ENCODE data around the gene DNAJB8.

Gene DNAJB8

GRCh38 chr3:128452678-128453275, 13.9 kb downstream of the DNAJB8 start:
- H2BK120ac ChIP-seq (ENCODE audit: low read depth, low read length), result no peak overlapping the region
- no peak overlapping the region for H2BK15ac ChIP-seq (ENCODE audit: low read depth, poor library complexity, severe bottlenecking)
- no peak overlapping the region for H2BK5ac ChIP-seq (ENCODE audit: low read depth, low read length, poor library complexity, severe bottlenecking)
- no peak overlapping the region for H3K18ac ChIP-seq (ENCODE audit: low read depth in 1 of 2, low read length in 2 of 2)
- no peak for DNase-seq
- H2BK12ac ChIP-seq (ENCODE audit: low read length in 2 of 2), result no peak overlapping the region
- no peak overlapping the region for H3K9ac ChIP-seq (ENCODE audit: low read length)
- 81% methylated on average over 21 of the region's 21 CpGs for WGBS
- H3K4me2 ChIP-seq (ENCODE audit: low read length, poor library complexity, severe bottlenecking), result no peak overlapping the region
- no peak overlapping the region for H3K14ac ChIP-seq (ENCODE audit: low read length in 2 of 2)
- H3K27ac ChIP-seq (ENCODE audit: low read length, poor library complexity, severe bottlenecking), result no peak overlapping the region
- no peak overlapping the region for H2AFZ ChIP-seq (ENCODE audit: low read depth, low read length)
- H3K36me3 ChIP-seq (ENCODE audit: control insufficient read depth in 1 of 2, insufficient read depth in 2 of 2, low read depth in 1 of 2, low read length in 2 of 2), result no peaks in the 10 kb centered on the region
- no peak overlapping the region for H3K4me3 ChIP-seq (ENCODE audit: insufficient read depth in 1 of 2, low read depth in 1 of 2, low read length in 2 of 2)
- no peak overlapping the region for H4K91ac ChIP-seq (ENCODE audit: low read length)
- no peak overlapping the region for H3K4ac ChIP-seq (ENCODE audit: low read depth in 1 of 2, low read length in 2 of 2)
- no peaks in the 10 kb centered on the region for H3K4me1 ChIP-seq (ENCODE audit: control insufficient read depth, insufficient read depth, low read depth, low read length)
- no peak overlapping the region for H4K8ac ChIP-seq (ENCODE audit: low read length)
- H2AK5ac ChIP-seq (ENCODE audit: low read length, severe bottlenecking), result no peak overlapping the region
- peaks cover 84 to 90% of the 10 kb centered on the region in 2 experiments for H3K27me3 ChIP-seq (ENCODE audit: control insufficient read depth in 1 of 2, insufficient read depth in 1 of 2, low read length in 2 of 2)
- H3K9me3 ChIP-seq (ENCODE audit: control insufficient read depth, low read length), result no peaks in the 10 kb centered on the region
- no peaks in the 10 kb centered on the region for H3K79me1 ChIP-seq (replicated peaks; ENCODE audit: low read length, poor library complexity, severe bottlenecking)
- H3K23ac ChIP-seq (ENCODE audit: low read length in 2 of 2), result no peak overlapping the region

- H3K9me3 ChIP-seq (ENCODE audit: control insufficient read depth, low read length), result no peaks in the 10 kb centered on the region
- no peak overlapping the region for H3K27ac ChIP-seq (ENCODE audit: low read length, poor library complexity, severe bottlenecking)
- H3K36me3 ChIP-seq (ENCODE audit: control insufficient read depth in 1 of 2, insufficient read depth in 2 of 2, low read depth in 1 of 2, low read length in 2 of 2), result no peaks in the 10 kb centered on the region
- H3K4me3 ChIP-seq (ENCODE audit: insufficient read depth in 1 of 2, low read depth in 1 of 2, low read length in 2 of 2), result no peak overlapping the region
- H2BK15ac ChIP-seq (ENCODE audit: low read depth, poor library complexity, severe bottlenecking), result no peak overlapping the region
- no peak overlapping the region for H2BK120ac ChIP-seq (ENCODE audit: low read depth, low read length)
- no peak overlapping the region for H3K9ac ChIP-seq (ENCODE audit: low read length)
- H3K79me1 ChIP-seq (replicated peaks; ENCODE audit: low read length, poor library complexity, severe bottlenecking), result no peaks in the 10 kb centered on the region
- H4K8ac ChIP-seq (ENCODE audit: low read length), result no peak overlapping the region
- H3K18ac ChIP-seq (ENCODE audit: low read depth in 1 of 2, low read length in 2 of 2), result no peak overlapping the region
- H2AK5ac ChIP-seq (ENCODE audit: low read length, severe bottlenecking), result no peak overlapping the region
- no peaks in the 10 kb centered on the region for H3K4me1 ChIP-seq (ENCODE audit: control insufficient read depth, insufficient read depth, low read depth, low read length)
- no peak overlapping the region for H2BK12ac ChIP-seq (ENCODE audit: low read length in 2 of 2)
- H3K4ac ChIP-seq (ENCODE audit: low read depth in 1 of 2, low read length in 2 of 2), result no peak overlapping the region
- no peak overlapping the region for H3K4me2 ChIP-seq (ENCODE audit: low read length, poor library complexity, severe bottlenecking)
- H2AFZ ChIP-seq (ENCODE audit: low read depth, low read length), result no peak overlapping the region
- no peak for DNase-seq
- no peak overlapping the region for H2BK5ac ChIP-seq (ENCODE audit: low read depth, low read length, poor library complexity, severe bottlenecking)
- peaks cover 84 to 90% of the 10 kb centered on the region in 2 experiments for H3K27me3 ChIP-seq (ENCODE audit: control insufficient read depth in 1 of 2, insufficient read depth in 1 of 2, low read length in 2 of 2)
- 84% methylated on average over 9 of the region's 9 CpGs for WGBS
- H3K23ac ChIP-seq (ENCODE audit: low read length in 2 of 2), result no peak overlapping the region
- H4K91ac ChIP-seq (ENCODE audit: low read length), result no peak overlapping the region
- H3K14ac ChIP-seq (ENCODE audit: low read length in 2 of 2), result peak overlapping the region in 1 of 2 experiments; percentile 29
Observed at GRCh38 chr3:128452120-128452519, 14.6 kb downstream of the DNAJB8 start.

- Histone ChIP-seq H3K4me2 (ENCODE audit: low read length, poor library complexity, severe bottlenecking) (no peak overlapping the region), H2BK15ac (ENCODE audit: low read depth, poor library complexity, severe bottlenecking) (no peak overlapping the region), H3K4me3 (ENCODE audit: insufficient read depth in 1 of 2, low read depth in 1 of 2, low read length in 2 of 2) (no peak overlapping the region), H2BK12ac (ENCODE audit: low read length in 2 of 2) (no peak overlapping the region), H3K4ac (ENCODE audit: low read depth in 1 of 2, low read length in 2 of 2) (no peak overlapping the region), H3K23ac (ENCODE audit: low read length in 2 of 2) (no peak overlapping the region), H2BK120ac (ENCODE audit: low read depth, low read length) (no peak overlapping the region), H3K9me3 (ENCODE audit: control insufficient read depth, low read length) (no peaks in the 10 kb centered on the region), H2AK5ac (ENCODE audit: low read length, severe bottlenecking) (no peak overlapping the region), H4K8ac (ENCODE audit: low read length) (no peak overlapping the region), H2AFZ (ENCODE audit: low read depth, low read length) (no peak overlapping the region), H3K4me1 (ENCODE audit: control insufficient read depth, insufficient read depth, low read depth, low read length) (no peaks in the 10 kb centered on the region), H4K91ac (ENCODE audit: low read length) (no peak overlapping the region), H3K18ac (ENCODE audit: low read depth in 1 of 2, low read length in 2 of 2) (no peak overlapping the region), H3K27ac (ENCODE audit: low read length, poor library complexity, severe bottlenecking) (no peak overlapping the region), H3K27me3 (ENCODE audit: control insufficient read depth in 1 of 2, insufficient read depth in 1 of 2, low read length in 2 of 2) (peaks cover 67 to 71% of the 10 kb centered on the region in 2 experiments), H3K36me3 (ENCODE audit: control insufficient read depth in 1 of 2, insufficient read depth in 2 of 2, low read depth in 1 of 2, low read length in 2 of 2) (no peaks in the 10 kb centered on the region), H2BK5ac (ENCODE audit: low read depth, low read length, poor library complexity, severe bottlenecking) (no peak overlapping the region), H3K79me1 (replicated peaks; ENCODE audit: low read length, poor library complexity, severe bottlenecking) (no peaks in the 10 kb centered on the region), H3K14ac (ENCODE audit: low read length in 2 of 2) (no peak overlapping the region), H3K9ac (ENCODE audit: low read length) (no peak overlapping the region)
- no peak for DNase-seq
- WGBS, result 91% methylated on average over 5 of the region's 6 CpGs
Observed at GRCh38 chr3:128449111-128449638, 17.5 kb downstream of the DNAJB8 start.

GRCh38 chr3:128448491-128448890, 18.2 kb downstream of the DNAJB8 start:
- Histone ChIP-seq H3K36me3 (ENCODE audit: control insufficient read depth in 1 of 2, insufficient read depth in 2 of 2, low read depth in 1 of 2, low read length in 2 of 2) (no peaks in the 10 kb centered on the region), H2BK12ac (ENCODE audit: low read length in 2 of 2) (no peak overlapping the region), H2BK5ac (ENCODE audit: low read depth, low read length, poor library complexity, severe bottlenecking) (no peak overlapping the region), H3K4me1 (ENCODE audit: control insufficient read depth, insufficient read depth, low read depth, low read length) (no peaks in the 10 kb centered on the region), H3K79me1 (replicated peaks; ENCODE audit: low read length, poor library complexity, severe bottlenecking) (no peaks in the 10 kb centered on the region), H3K4me3 (ENCODE audit: insufficient read depth in 1 of 2, low read depth in 1 of 2, low read length in 2 of 2) (no peak overlapping the region), H2BK15ac (ENCODE audit: low read depth, poor library complexity, severe bottlenecking) (no peak overlapping the region), H3K4ac (ENCODE audit: low read depth in 1 of 2, low read length in 2 of 2) (no peak overlapping the region), H3K9ac (ENCODE audit: low read length) (no peak overlapping the region), H4K91ac (ENCODE audit: low read length) (no peak overlapping the region), H3K14ac (ENCODE audit: low read length in 2 of 2) (no peak overlapping the region), H3K18ac (ENCODE audit: low read depth in 1 of 2, low read length in 2 of 2) (no peak overlapping the region), H2AFZ (ENCODE audit: low read depth, low read length) (no peak overlapping the region), H3K27me3 (ENCODE audit: control insufficient read depth in 1 of 2, insufficient read depth in 1 of 2, low read length in 2 of 2) (peaks cover 68 to 74% of the 10 kb centered on the region in 2 experiments), H2BK120ac (ENCODE audit: low read depth, low read length) (no peak overlapping the region), H3K4me2 (ENCODE audit: low read length, poor library complexity, severe bottlenecking) (no peak overlapping the region), H3K27ac (ENCODE audit: low read length, poor library complexity, severe bottlenecking) (no peak overlapping the region), H2AK5ac (ENCODE audit: low read length, severe bottlenecking) (no peak overlapping the region), H3K23ac (ENCODE audit: low read length in 2 of 2) (no peak overlapping the region), H3K9me3 (ENCODE audit: control insufficient read depth, low read length) (no peaks in the 10 kb centered on the region), H4K8ac (ENCODE audit: low read length) (no peak overlapping the region)
- DNase-seq, result no peak
- 65% methylated on average over 6 of the region's 6 CpGs for WGBS
